K562 (cell line): ENCODE measurements around the gene EEFSEC. TPM values are rescaled to one million over a fixed set of nuclear protein-coding genes. Genes with fewer than 3 reads are reported as not detected.

ENCODE experiments used
- ESRRA ChIP-seq: fragments of 450-650 bp; IDR thresholded peaks from 2 replicates; pipeline ENCODE4 v1.6.1; 2014; ENCODE audit warnings: low read depth, mild to moderate bottlenecking, moderate library complexity, borderline replicate concordance
- ESRRB ChIP-seq: fragments of 250-450 bp; sonication (Bioruptor Pico); IDR thresholded peaks from 2 replicates; pipeline ENCODE4 v1.5.0; 2020; ENCODE audit warnings: mild to moderate bottlenecking, moderate library complexity, borderline replicate concordance
- MNT ChIP-seq, 2 experiments: fragments of 450-650 bp; conservative IDR thresholded peaks; 2 replicates each; pipeline ENCODE4 v1.6.1; 2017; ENCODE audit warnings: mild to moderate bottlenecking in 2 of 2, moderate library complexity in 2 of 2
- polyA plus RNA-seq, 8 experiments: library from polyadenylated mRNA; depleted of rRNA in 4 of 8; stranded (reverse) in 5 of 8; unstranded in 3 of 8; fragments of >200 nt; fragmentation: Nextera tagmentation in 2 of 8; fragmentation: Illumina TruSeq in 1 of 8; extraction: Ambion mirVana in 2 of 8; extraction: Trizol in 1 of 8; gene quantifications; 2 replicates each; pipeline versions ENCODE4 v1.2.1 to v1.2.3, GENCODE V29; 2011 to 2014; ENCODE audit warnings: inconsistent platforms in 1 of 8, missing spikeins in 1 of 8
- total RNA-seq, 7 experiments: library from RNA; depleted of rRNA in 6 of 7; stranded (reverse); fragments of >200 nt in 6 of 7; fragmentation: Illumina TruSeq in 2 of 7; extraction: Trizol in 2 of 7; gene quantifications; 2 replicates each; pipeline versions ENCODE4 v1.2.1 to v1.2.3, GENCODE V29; 2011 to 2021; ENCODE audit warnings: low replicate concordance in 1 of 7
- TF ChIP-seq, protein P1 (sequence below): fragments of 450-650 bp; IDR thresholded peaks from one replicate; pipeline ENCODE4 v1.6.1; 2018; ENCODE audit warnings: mild to moderate bottlenecking, moderate library complexity; ENCODE audit not compliant: partially characterized antibody
- TF ChIP-seq, protein P2 (sequence below): sonication (generic); formaldehyde crosslinking; IDR thresholded peaks from 2 replicates; pipeline ENCODE4 v1.8.0; 2023; ENCODE audit warnings: missing genetic modification reagents, mild to moderate bottlenecking, borderline replicate concordance

The EEFSEC gene
- total and polyA plus RNA-seq, 9 of the 15 experiments (the other 6 are each of a cell fraction or from before 2014, with no cell fraction given), result 0.35 to 11.8 (median 7.7) TPM

DNA sequence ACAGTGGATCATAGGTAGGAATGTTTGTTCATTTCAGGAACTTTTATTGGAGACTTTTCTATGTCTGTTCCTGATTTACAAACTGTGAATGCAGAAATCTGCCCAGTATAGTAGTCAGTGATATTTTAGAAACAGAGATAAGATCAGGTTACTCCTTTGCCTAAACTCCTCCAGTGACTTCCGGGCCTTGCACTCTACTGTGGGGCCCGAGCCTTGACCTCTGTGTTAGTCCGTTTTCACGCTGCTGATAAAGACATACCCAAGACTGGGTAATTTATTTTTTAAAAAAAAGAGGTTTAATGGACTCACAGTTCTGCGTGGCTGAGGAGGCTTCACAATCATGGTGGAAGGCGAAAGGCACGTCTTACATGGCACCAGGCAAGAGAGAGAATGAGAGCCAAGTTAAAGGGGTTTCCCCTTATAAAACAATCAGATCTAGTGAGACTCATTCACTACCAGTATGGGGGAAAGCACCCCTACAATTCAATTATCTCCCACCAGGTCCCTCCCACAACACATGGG lies 186.3 kb downstream of the EEFSEC start (continued):
- TF ChIP-seq, protein P1, sequence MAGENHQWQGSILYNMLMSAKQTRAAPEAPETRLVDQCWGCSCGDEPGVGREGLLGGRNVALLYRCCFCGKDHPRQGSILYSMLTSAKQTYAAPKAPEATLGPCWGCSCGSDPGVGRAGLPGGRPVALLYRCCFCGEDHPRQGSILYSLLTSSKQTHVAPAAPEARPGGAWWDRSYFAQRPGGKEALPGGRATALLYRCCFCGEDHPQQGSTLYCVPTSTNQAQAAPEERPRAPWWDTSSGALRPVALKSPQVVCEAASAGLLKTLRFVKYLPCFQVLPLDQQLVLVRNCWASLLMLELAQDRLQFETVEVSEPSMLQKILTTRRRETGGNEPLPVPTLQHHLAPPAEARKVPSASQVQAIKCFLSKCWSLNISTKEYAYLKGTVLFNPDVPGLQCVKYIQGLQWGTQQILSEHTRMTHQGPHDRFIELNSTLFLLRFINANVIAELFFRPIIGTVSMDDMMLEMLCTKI, result no peak
- TF ChIP-seq MNT (conservative IDR thresholded peaks at IDR 0.05) (no peak), ESRRB (CRISPR knock-in tag) (no peak), ESRRA (peak; percentile 31)
- TF ChIP-seq, protein P2, sequence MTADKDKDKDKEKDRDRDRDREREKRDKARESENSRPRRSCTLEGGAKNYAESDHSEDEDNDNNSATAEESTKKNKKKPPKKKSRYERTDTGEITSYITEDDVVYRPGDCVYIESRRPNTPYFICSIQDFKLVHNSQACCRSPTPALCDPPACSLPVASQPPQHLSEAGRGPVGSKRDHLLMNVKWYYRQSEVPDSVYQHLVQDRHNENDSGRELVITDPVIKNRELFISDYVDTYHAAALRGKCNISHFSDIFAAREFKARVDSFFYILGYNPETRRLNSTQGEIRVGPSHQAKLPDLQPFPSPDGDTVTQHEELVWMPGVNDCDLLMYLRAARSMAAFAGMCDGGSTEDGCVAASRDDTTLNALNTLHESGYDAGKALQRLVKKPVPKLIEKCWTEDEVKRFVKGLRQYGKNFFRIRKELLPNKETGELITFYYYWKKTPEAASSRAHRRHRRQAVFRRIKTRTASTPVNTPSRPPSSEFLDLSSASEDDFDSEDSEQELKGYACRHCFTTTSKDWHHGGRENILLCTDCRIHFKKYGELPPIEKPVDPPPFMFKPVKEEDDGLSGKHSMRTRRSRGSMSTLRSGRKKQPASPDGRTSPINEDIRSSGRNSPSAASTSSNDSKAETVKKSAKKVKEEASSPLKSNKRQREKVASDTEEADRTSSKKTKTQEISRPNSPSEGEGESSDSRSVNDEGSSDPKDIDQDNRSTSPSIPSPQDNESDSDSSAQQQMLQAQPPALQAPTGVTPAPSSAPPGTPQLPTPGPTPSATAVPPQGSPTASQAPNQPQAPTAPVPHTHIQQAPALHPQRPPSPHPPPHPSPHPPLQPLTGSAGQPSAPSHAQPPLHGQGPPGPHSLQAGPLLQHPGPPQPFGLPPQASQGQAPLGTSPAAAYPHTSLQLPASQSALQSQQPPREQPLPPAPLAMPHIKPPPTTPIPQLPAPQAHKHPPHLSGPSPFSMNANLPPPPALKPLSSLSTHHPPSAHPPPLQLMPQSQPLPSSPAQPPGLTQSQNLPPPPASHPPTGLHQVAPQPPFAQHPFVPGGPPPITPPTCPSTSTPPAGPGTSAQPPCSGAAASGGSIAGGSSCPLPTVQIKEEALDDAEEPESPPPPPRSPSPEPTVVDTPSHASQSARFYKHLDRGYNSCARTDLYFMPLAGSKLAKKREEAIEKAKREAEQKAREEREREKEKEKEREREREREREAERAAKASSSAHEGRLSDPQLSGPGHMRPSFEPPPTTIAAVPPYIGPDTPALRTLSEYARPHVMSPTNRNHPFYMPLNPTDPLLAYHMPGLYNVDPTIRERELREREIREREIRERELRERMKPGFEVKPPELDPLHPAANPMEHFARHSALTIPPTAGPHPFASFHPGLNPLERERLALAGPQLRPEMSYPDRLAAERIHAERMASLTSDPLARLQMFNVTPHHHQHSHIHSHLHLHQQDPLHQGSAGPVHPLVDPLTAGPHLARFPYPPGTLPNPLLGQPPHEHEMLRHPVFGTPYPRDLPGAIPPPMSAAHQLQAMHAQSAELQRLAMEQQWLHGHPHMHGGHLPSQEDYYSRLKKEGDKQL (CRISPR knock-in tag), result no peak
